RWPE2 (cell line): Measurements from ENCODE around the gene GJA3.

ENCODE experiments used
- ATAC-seq: fragments of 200-7000 bp; cut with Tn5 transposase; 3 replicates; pipeline ENCODE4 v1.9.1; 2021; ENCODE audit warnings: low read depth
- DNase-seq: peaks from one replicate; pipeline ENCODE4 v3.0.0-alpha.2; 2020; ENCODE audit warnings: low spot score
- H3K27ac ChIP-seq: fragments of 450-650 bp; 2 replicates; pipeline ENCODE4 v1.5.1; 2017; ENCODE audit warnings: mild to moderate bottlenecking; ENCODE audit not compliant: poor library complexity, severe bottlenecking
- H3K27me3 ChIP-seq: fragments of 250-450 bp; sonication (Bioruptor Pico); 2 replicates; pipeline ENCODE4 v1.5.1; 2021; ENCODE audit warnings: mild to moderate bottlenecking, moderate library complexity; ENCODE audit not compliant: insufficient read depth, poor library complexity, severe bottlenecking
- H3K36me3 ChIP-seq: fragments of 250-450 bp; sonication (Bioruptor Pico); 2 replicates; pipeline ENCODE4 v1.5.1; 2020; ENCODE audit warnings: low read depth, mild to moderate bottlenecking, moderate library complexity
- H3K4me1 ChIP-seq: fragments of 250-450 bp; sonication (Bioruptor Pico); 2 replicates; pipeline ENCODE4 v1.5.1; 2021; ENCODE audit warnings: mild to moderate bottlenecking, moderate library complexity; ENCODE audit not compliant: insufficient read depth, poor library complexity, severe bottlenecking
- H3K4me3 ChIP-seq: fragments of 250-450 bp; sonication (Bioruptor Pico); 2 replicates; pipeline ENCODE4 v1.5.1; 2021; ENCODE audit warnings: mild to moderate bottlenecking, moderate library complexity; ENCODE audit not compliant: severe bottlenecking
- H3K9me3 ChIP-seq: fragments of 250-450 bp; sonication (Bioruptor Pico); 2 replicates; pipeline ENCODE4 v1.5.1; 2021; ENCODE audit warnings: mild to moderate bottlenecking, moderate library complexity; ENCODE audit not compliant: severe bottlenecking
- TF ChIP-seq, protein P1 (sequence below): fragments of 450-650 bp; IDR thresholded peaks from one replicate; pipeline ENCODE4 v1.5.1; 2017; ENCODE audit warnings: mild to moderate bottlenecking, moderate library complexity; ENCODE audit not compliant: poor library complexity, severe bottlenecking

Gene GJA3

DNA sequence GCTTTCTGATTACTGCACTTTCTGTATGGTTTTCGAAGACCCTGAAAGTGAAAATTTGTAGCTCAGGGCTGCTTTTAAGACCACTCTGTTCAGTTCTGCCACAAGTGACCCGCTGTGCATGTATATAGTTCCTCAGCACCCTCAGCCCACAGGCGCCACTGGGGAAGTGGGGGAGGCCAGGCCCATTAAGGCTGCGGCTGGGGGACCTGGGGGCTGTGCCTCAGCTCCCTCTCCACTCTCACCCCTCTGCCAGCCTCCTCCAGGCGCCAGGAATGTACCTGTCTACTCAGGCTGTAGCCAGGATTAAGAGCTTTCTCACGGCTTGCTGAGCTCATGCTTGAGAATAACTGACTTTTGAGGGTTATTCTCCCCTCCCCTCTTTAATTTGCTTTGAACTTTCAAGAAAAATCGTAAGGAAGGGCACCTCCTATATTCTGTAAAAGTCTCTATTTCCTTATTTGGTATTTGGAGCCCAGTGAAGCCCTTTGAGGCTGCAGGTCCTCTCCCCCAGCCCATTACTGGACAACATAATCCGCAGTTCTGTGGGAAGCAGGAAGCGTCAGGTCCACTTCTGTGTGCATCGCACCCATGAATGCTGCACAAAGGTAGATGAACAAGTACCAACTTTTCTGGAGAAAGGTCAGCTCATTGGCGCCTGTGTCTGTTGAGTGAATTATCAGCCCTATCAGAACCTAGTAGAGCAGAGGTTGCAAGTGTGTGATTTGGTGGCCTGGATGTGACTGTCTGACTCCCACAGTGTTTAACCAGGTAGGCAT is 29.6 kb downstream of the GJA3 start:
- H3K36me3 ChIP-seq = no peaks in the 10 kb centered on the region
- no peak for DNase-seq
- H3K27me3 ChIP-seq = peaks cover 6% of the 10 kb centered on the region
- ATAC-seq = no peak
- H3K4me3 ChIP-seq = no peak overlapping the region
- H3K9me3 ChIP-seq = no peaks in the 10 kb centered on the region
- H3K4me1 ChIP-seq = no peaks in the 10 kb centered on the region
- TF ChIP-seq, protein P1, sequence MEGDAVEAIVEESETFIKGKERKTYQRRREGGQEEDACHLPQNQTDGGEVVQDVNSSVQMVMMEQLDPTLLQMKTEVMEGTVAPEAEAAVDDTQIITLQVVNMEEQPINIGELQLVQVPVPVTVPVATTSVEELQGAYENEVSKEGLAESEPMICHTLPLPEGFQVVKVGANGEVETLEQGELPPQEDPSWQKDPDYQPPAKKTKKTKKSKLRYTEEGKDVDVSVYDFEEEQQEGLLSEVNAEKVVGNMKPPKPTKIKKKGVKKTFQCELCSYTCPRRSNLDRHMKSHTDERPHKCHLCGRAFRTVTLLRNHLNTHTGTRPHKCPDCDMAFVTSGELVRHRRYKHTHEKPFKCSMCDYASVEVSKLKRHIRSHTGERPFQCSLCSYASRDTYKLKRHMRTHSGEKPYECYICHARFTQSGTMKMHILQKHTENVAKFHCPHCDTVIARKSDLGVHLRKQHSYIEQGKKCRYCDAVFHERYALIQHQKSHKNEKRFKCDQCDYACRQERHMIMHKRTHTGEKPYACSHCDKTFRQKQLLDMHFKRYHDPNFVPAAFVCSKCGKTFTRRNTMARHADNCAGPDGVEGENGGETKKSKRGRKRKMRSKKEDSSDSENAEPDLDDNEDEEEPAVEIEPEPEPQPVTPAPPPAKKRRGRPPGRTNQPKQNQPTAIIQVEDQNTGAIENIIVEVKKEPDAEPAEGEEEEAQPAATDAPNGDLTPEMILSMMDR = no peak
- H3K27ac ChIP-seq = no peak overlapping the region

DNA sequence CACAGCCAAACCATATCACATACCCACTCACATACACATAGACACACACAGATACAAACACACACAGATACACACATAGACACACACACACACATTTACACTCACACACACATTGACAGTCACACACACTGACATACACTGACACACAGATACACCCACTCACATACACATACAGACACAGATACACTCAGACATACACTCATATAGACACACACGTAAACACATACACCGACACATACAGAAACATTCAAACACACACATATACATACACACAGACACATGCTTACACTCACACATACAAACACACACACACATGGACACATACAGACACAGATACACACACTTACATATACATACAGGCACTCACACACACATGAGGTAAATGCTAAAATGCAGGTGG is 30.2 kb downstream of the GJA3 start:
- no peak overlapping the region for H3K4me3 ChIP-seq
- no peak for DNase-seq
- ATAC-seq = no peak
- no peaks in the 10 kb centered on the region for H3K4me1 ChIP-seq
- H3K36me3 ChIP-seq = no peaks in the 10 kb centered on the region
- H3K27me3 ChIP-seq = peaks cover 6% of the 10 kb centered on the region
- H3K9me3 ChIP-seq = no peaks in the 10 kb centered on the region
- no peak overlapping the region for H3K27ac ChIP-seq
- TF ChIP-seq, protein P1 = no peak

DNA sequence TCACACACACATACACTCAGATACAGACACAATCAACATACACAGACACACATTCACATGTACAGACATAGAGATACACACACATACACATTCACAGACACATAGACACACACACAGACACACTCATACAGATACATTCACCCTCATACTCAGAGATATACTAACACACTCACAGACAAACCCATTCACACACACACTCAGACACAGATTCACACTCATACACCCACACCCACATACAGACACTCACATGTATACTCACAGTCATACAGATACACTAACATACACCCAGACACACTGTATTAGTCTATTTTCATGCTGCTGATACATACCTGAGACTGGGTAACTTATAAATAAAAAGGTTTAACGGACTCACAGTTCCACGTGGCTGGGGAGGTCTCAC is 30.8 kb downstream of the GJA3 start:
- H3K27ac ChIP-seq = no peak overlapping the region
- H3K9me3 ChIP-seq = no peaks in the 10 kb centered on the region
- no peak overlapping the region for H3K4me3 ChIP-seq
- no peaks in the 10 kb centered on the region for H3K36me3 ChIP-seq
- peaks cover 6% of the 10 kb centered on the region for H3K27me3 ChIP-seq
- ATAC-seq (no peak), DNase-seq (no peak)
- TF ChIP-seq, protein P1 = no peak
- peaks cover 2% of the 10 kb centered on the region for H3K4me1 ChIP-seq

DNA sequence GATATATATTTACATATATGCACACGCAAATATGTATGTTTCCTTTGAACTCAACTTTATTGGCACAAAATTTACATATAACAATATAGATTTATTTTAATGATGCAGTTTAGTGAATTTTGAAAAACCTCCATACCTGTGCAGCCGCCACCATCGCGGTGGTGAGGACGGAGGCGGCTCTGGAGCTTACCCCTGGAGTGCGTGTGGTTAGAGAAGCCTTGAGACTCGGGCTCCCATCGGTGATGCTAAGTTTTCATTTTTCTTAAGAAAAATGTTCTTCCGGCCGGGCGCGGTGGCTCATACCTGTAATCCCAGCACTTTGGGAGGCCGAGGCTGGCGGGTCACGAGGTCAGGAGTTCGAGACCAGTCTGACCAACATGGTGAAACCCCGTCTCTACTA is 31.8 kb downstream of the GJA3 start:
- no peak for ATAC-seq
- H3K9me3 ChIP-seq = no peaks in the 10 kb centered on the region
- TF ChIP-seq, protein P1 = no peak
- no peak for DNase-seq
- H3K36me3 ChIP-seq = no peaks in the 10 kb centered on the region
- no peak overlapping the region for H3K27ac ChIP-seq
- no peak overlapping the region for H3K4me3 ChIP-seq
- H3K27me3 ChIP-seq = peaks cover 6% of the 10 kb centered on the region
- peaks cover 3% of the 10 kb centered on the region for H3K4me1 ChIP-seq

DNA sequence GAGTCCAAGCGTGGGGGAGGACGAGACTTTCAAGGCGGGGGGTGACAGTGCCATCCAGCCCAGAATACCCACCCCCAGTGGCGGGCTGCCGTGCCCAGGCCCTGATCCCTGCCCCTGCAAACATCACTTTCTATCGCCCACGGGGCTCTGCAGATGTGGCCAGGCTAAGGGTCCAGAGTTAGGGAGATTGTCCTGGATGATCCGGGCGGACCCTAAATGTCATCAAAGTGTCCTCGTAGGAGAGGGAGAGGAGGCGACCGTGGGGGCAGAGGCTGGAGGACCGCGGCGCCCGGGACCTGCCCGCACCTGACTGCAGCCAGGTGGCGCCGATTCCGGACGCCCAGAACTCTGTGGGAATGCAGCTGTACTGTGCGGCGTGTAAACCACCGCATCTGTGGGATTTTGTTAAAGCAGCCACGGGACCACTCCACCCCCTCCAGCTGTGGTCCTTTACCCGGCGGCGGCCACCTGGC is 32.4 kb downstream of the GJA3 start:
- no peak for DNase-seq
- Histone ChIP-seq H3K27me3 (peaks cover 6% of the 10 kb centered on the region), H3K4me1 (peaks cover 3% of the 10 kb centered on the region), H3K9me3 (no peaks in the 10 kb centered on the region), H3K27ac (no peak overlapping the region), H3K36me3 (no peaks in the 10 kb centered on the region), H3K4me3 (peak overlapping the region; percentile 32)
- peak; percentile 57 for ATAC-seq
- TF ChIP-seq, protein P1 = peak; percentile 44
